Measurements from ENCODE around the gene SRSF8.

Gene SRSF8

DNA sequence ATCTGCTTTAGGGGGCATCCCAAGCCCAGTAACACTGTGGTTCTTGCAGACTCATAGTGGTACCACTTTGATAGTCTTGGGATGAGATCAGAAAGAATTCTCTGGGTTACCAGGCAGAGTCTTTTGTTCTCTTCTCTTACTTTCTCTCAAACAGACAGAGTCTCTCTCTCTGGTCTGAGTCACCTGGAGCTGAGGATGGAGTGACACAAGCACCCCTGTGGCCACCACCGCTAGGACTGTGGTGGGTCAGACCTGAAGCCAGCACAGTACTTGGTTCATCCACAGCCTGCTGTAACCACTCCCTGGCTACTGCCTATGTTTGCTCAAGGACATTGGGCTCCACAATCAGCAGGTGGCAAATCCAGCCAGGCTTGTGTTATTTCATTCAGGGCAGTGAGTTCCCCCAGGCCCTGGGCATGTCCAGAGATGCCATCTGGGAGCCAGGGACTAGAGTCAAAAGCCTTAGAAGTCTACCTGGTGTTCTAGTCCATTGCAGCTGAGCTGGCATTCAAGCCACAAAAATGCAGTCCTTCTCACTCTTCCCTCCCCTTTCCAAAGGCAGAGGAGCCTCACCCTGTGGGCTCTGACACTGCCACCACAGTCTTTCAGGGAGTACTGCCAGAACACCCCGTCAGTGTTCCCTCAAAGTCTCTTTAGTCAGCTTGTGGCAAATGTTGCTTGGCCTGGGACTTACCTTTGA, 52.8 kb downstream of the SRSF8 start:
- H3K27ac ChIP-seq = peak overlapping the region; percentile 64
- DNase-seq (ENCODE audit: low read depth, low spot score) = no peak

Measured in epithelial cell of prostate (primary cell).